ENCODE data around the gene SYNGR1.

DNA sequence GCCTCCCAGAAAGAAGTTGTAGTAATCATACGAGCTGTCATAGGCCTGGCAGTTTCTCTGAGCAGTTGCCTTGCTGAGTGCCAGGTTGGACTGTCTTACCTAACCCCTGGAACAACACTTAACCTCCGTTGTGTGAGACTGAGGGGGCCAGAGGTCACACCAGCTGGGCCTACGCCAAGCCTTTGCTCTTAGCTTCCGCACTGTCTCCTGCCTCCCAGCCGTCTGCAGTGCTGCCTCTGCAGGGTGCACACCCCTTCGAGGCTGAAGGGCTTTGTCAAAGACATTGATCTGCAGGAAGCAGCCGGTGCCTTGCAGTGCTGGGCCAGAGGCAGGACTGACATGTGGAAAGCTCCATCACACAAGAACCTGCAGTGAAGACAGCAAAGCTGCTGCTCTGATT lies 66.5 kb downstream of the SYNGR1 start:
- TF ChIP-seq POLR2A (IDR thresholded peaks at IDR 0.05; ENCODE audit: low read length) (no peak), GATA1 (IDR thresholded peaks at IDR 0.05; ENCODE audit: low read depth, low read length) (no peak)
